ENCODE data around the gene PUM1. TPM values are rescaled to one million over a fixed set of nuclear protein-coding genes. Genes with fewer than 3 reads are reported as not detected.

The PUM1 gene
- total and polyA plus RNA-seq, 2 of the 4 experiments (the other 2 are of a cell fraction): 75.4 to 137 TPM

- Histone ChIP-seq H2AK5ac (ENCODE audit: low read depth, low read length) (no peak overlapping the region), H3K79me1 (ENCODE audit: low read depth in 1 of 2, low read length in 2 of 2) (peaks cover 16 to 42% of the 10 kb centered on the region in 2 experiments), H3K4me1 (ENCODE audit: control insufficient read depth, insufficient read depth, low read length) (peaks cover 8% of the 10 kb centered on the region), H2AK9ac (replicated peaks; ENCODE audit: low read depth, low read length, poor library complexity) (no peak overlapping the region), H3K4ac (ENCODE audit: low read depth, low read length) (no peak overlapping the region; the same call in 1 of the 2 replicates), H3K4me3 (ENCODE audit: insufficient read depth, low read depth, low read length) (no peak overlapping the region), H3K27me3 (ENCODE audit: control insufficient read depth, insufficient read depth, low read length) (no peaks in the 10 kb centered on the region), H2BK20ac (ENCODE audit: low read depth, low read length) (no peak overlapping the region), H4K5ac (ENCODE audit: low read depth, low read length) (no peak overlapping the region), H2AFZ (replicated peaks; ENCODE audit: low read length, poor library complexity) (no peak overlapping the region), H2BK5ac (ENCODE audit: low read depth, low read length, poor library complexity, severe bottlenecking) (peak overlapping the region; percentile 41), H3K9me3 (ENCODE audit: control insufficient read depth, insufficient read depth, low read length) (no peaks in the 10 kb centered on the region), H3K56ac (ENCODE audit: extremely low read depth, insufficient read depth, low read length) (no peak overlapping the region), H3K9ac (ENCODE audit: low read depth, low read length) (no peak overlapping the region), H3K23ac (ENCODE audit: low read depth, low read length) (peak overlapping the region; percentile 9; the same call in 1 of the 2 replicates), H4K8ac (ENCODE audit: low read depth in 2 of 2, low read length in 2 of 2) (no peak overlapping the region), H3K27ac (ENCODE audit: insufficient read depth, low read length) (no peak overlapping the region), H2BK120ac (ENCODE audit: low read depth, low read length) (no peak overlapping the region), H4K20me1 (ENCODE audit: insufficient read depth, low read length) (peaks cover 29% of the 10 kb centered on the region), H3K18ac (ENCODE audit: low read depth, low read length) (no peak overlapping the region), H3K4me2 (ENCODE audit: low read depth, low read length) (no peak overlapping the region), H4K91ac (ENCODE audit: insufficient read depth, low read depth, low read length) (no peak overlapping the region), H3K36me3 (ENCODE audit: control insufficient read depth, insufficient read depth, low read length) (peaks cover 47% of the 10 kb centered on the region), H3K14ac (replicated peaks; ENCODE audit: low read depth, low read length) (peak overlapping the region; percentile 2; the same call in 1 of the 2 replicates), H3K9me1 (ENCODE audit: insufficient read depth, low read length) (peaks cover 29% of the 10 kb centered on the region), H2BK15ac (ENCODE audit: low read depth, low read length) (no peak overlapping the region)
- no TSS peak for BruUV-seq (replicated peaks)
- dilution Hi-C loops (cut with HindIII; ENCODE audit: low sequenced_read_pairs, unreplicated experiment) (no loop called here), in situ Hi-C loops (cut with MboI; ENCODE audit: low sequenced_read_pairs) (no loop called here), intact Hi-C loops (cut with micrococcal nuclease) (no loop called here)
- TF ChIP-seq MAFK (IDR thresholded peaks at IDR 0.05; ENCODE audit: low read depth, low read length) (no peak), SMC3 (IDR thresholded peaks at IDR 0.05; ENCODE audit: low read depth, low read length) (no peak), RCOR1 (IDR thresholded peaks at IDR 0.05; ENCODE audit: insufficient replicate concordance, low read length) (no peak), NFE2L2 (IDR thresholded peaks at IDR 0.05; ENCODE audit: low read depth, low read length) (no peak), USF2 (IDR thresholded peaks at IDR 0.05; ENCODE audit: low read depth, low read length) (no peak), CEBPB (IDR thresholded peaks at IDR 0.05; ENCODE audit: low read depth, low read length) (no peak), RAD21 (IDR thresholded peaks at IDR 0.05; ENCODE audit: low read length) (no peak), RFX5 (IDR thresholded peaks at IDR 0.05; ENCODE audit: low read depth, low read length) (no peak), FOS (IDR thresholded peaks at IDR 0.05; ENCODE audit: low read depth, low read length) (no peak), BHLHE40 (IDR thresholded peaks at IDR 0.05; ENCODE audit: low read depth, low read length) (no peak), MAZ (IDR thresholded peaks at IDR 0.05; ENCODE audit: borderline replicate concordance, low read depth, low read length) (no peak), MXI1 (IDR thresholded peaks at IDR 0.05; ENCODE audit: borderline replicate concordance, low read depth, low read length) (no peak)
- TF ChIP-seq, protein P1, sequence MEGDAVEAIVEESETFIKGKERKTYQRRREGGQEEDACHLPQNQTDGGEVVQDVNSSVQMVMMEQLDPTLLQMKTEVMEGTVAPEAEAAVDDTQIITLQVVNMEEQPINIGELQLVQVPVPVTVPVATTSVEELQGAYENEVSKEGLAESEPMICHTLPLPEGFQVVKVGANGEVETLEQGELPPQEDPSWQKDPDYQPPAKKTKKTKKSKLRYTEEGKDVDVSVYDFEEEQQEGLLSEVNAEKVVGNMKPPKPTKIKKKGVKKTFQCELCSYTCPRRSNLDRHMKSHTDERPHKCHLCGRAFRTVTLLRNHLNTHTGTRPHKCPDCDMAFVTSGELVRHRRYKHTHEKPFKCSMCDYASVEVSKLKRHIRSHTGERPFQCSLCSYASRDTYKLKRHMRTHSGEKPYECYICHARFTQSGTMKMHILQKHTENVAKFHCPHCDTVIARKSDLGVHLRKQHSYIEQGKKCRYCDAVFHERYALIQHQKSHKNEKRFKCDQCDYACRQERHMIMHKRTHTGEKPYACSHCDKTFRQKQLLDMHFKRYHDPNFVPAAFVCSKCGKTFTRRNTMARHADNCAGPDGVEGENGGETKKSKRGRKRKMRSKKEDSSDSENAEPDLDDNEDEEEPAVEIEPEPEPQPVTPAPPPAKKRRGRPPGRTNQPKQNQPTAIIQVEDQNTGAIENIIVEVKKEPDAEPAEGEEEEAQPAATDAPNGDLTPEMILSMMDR (conservative IDR thresholded peaks at IDR 0.05; ENCODE audit: low read depth, low read length): no peak
- TF ChIP-seq, protein P2, sequence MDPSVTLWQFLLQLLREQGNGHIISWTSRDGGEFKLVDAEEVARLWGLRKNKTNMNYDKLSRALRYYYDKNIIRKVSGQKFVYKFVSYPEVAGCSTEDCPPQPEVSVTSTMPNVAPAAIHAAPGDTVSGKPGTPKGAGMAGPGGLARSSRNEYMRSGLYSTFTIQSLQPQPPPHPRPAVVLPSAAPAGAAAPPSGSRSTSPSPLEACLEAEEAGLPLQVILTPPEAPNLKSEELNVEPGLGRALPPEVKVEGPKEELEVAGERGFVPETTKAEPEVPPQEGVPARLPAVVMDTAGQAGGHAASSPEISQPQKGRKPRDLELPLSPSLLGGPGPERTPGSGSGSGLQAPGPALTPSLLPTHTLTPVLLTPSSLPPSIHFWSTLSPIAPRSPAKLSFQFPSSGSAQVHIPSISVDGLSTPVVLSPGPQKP (IDR thresholded peaks at IDR 0.05; ENCODE audit: borderline replicate concordance, low read depth, low read length): no peak
- ATAC-seq (ENCODE audit: low read depth) (no peak), DNase-seq (no peak)
- no CpG with 5 or more reads among the region's 3 CpGs for WGBS, 2 experiments (ENCODE audit: extremely low coverage in 2 of 2, insufficient read length in 1 of 2)
- ChIA-PET POLR2A (ENCODE audit: unreplicated experiment) (no interaction called here), CTCF (interaction anchor here (1.1 to 1.2 kb wide), 2 partner anchors 23 to 155 kb away, joined by 3 to 4 read pairs; no protein-coding TSS in a partner anchor)
Observed at GRCh38 chr1:30934613-30935012, 130.9 kb downstream of the PUM1 start.

All from IMR-90 (cell line).